Left lung (tissue), 10 donors: ENCODE measurements around the gene POP7. TPM values are rescaled to one million over a fixed set of nuclear protein-coding genes. Genes with fewer than 3 reads are reported as not detected.
A peak's percentile ranks its signal among the peaks of the same experiment; 100 is the strongest.

ENCODE experiments used
- ATAC-seq: fragments of 200-7000 bp; cut with Tn5 transposase; one replicate; pipeline ENCODE4 v1.9.1; 2020; ENCODE audit warnings: moderate library complexity
- DNase-seq, 4 donors: peaks; one replicate each; pipeline ENCODE4 v3.0.0-alpha.2; 2013 to 2020
- H3K27ac ChIP-seq, 2 donors: fragments of 200-600 bp; sonication (generic) in 1 of 2; one replicate each; pipeline versions ENCODE4 v1.5.0 to v1.8.0; 2020 to 2021
- H3K27me3 ChIP-seq, 2 donors: fragments of 200-600 bp; sonication (generic) in 1 of 2; one replicate each; pipeline versions ENCODE4 v1.5.0 to v1.8.0; 2020 to 2021
- H3K36me3 ChIP-seq, 2 donors: fragments of 200-600 bp; sonication (generic) in 1 of 2; one replicate each; pipeline versions ENCODE4 v1.5.0 to v1.8.0; 2020 to 2021
- H3K4me1 ChIP-seq, 2 donors: fragments of 200-600 bp; one replicate each; pipeline ENCODE4 v1.8.0; 2021
- H3K4me3 ChIP-seq, 2 donors: fragments of 200-600 bp; sonication (generic) in 1 of 2; one replicate each; pipeline versions ENCODE4 v1.5.0 to v1.8.0; 2020 to 2021; ENCODE audit warnings: mild to moderate bottlenecking in 1 of 2
- H3K9me3 ChIP-seq, 2 donors: fragments of 200-600 bp; sonication (generic) in 1 of 2; one replicate each; pipeline versions ENCODE4 v1.5.0 to v1.8.0; 2020 to 2021
- CTCF ChIP-seq, 2 donors: fragments of 200-600 bp; sonication (generic) in 1 of 2; IDR thresholded peaks; one replicate each; pipeline versions ENCODE4 v1.5.0 to v1.8.0; 2021; ENCODE audit warnings: antibody characterized with exemption in 2 of 2
- intact Hi-C, 2 donors: fragments of 100-400 bp; cut with DNase I; formaldehyde crosslinking; loops; one replicate each; pipeline versions ENCODE4 v1.11.2 to v1.14.2; 2022
- polyA plus RNA-seq, 6 donors: library from polyadenylated mRNA; unstranded; fragments of 120-200 nt; gene quantifications; one replicate each; pipeline ENCODE4 v1.2.1, GENCODE V29; 2013; ENCODE audit not compliant: insufficient read length in 6 of 6
- total RNA-seq, 2 donors: library from RNA; stranded (reverse); fragmentation: NEBNext Ultra II Directional; extraction: Animal tissue kit (Norgen Biotek cat#: 25700); gene quantifications; one replicate each; pipeline ENCODE4 v1.2.1, GENCODE V29; 2021
- donor health status: DM: no; HTN: yes; CAD: no.
- donor health status: DM: no; HTN: no; CAD: no.

The POP7 gene
- total and polyA plus RNA-seq, 8 donors: 15.8 to 29.7 (median 21.4) TPM

GRCh38 chr7:100685631-100686145 is 20.2 kb upstream of the POP7 start:
- Histone ChIP-seq H3K27ac (no peak overlapping the region), H3K4me1 (peaks cover 0 to 3% of the 10 kb centered on the region in 2 donors), H3K4me3 (no peak overlapping the region), H3K27me3 (no peaks in the 10 kb centered on the region), H3K36me3 (peaks cover 0 to 86% of the 10 kb centered on the region in 2 donors), H3K9me3 (no peaks in the 10 kb centered on the region)
- intact Hi-C loops: loop anchor here in 1 of 2 donors (10.0 kb wide), 1 partner anchor 211 kb away; the partner anchor contains the start of gene TSC22D4
- ATAC-seq (no peak), DNase-seq (peak in 1 of 4 donors; percentile 51)
- TF ChIP-seq CTCF (IDR thresholded peaks at IDR 0.05): no peak

- no peak for TF ChIP-seq CTCF (IDR thresholded peaks at IDR 0.05)
- H3K27me3 ChIP-seq: no peaks in the 10 kb centered on the region
- peaks cover 0 to 80% of the 10 kb centered on the region in 2 donors for H3K36me3 ChIP-seq
- H3K9me3 ChIP-seq: no peaks in the 10 kb centered on the region
- DNase-seq (peak in 1 of 4 donors; percentile 65), ATAC-seq (no peak)
- intact Hi-C loops: loop anchor here in 1 of 2 donors (10.0 kb wide), 1 partner anchor 212 kb away; the partner anchor contains the start of gene TSC22D4
- no peak overlapping the region for H3K4me3 ChIP-seq
- peaks cover 3 to 6% of the 10 kb centered on the region in 2 donors for H3K4me1 ChIP-seq
- no peak overlapping the region for H3K27ac ChIP-seq
These were observed 19.6 kb upstream of the POP7 start for GRCh38 chr7:100686201-100686821.

- peak in 1 of 4 donors; percentile 63 for DNase-seq
- no peaks in the 10 kb centered on the region for H3K9me3 ChIP-seq
- no peak overlapping the region for H3K4me3 ChIP-seq
- H3K36me3 ChIP-seq: peaks cover 0 to 75% of the 10 kb centered on the region in 2 donors
- peaks cover 8 to 11% of the 10 kb centered on the region in 2 donors for H3K4me1 ChIP-seq
- no peak for ATAC-seq
- intact Hi-C loops: loop anchor here in 1 of 2 donors (10.0 kb wide), 1 partner anchor 212 kb away; the partner anchor contains the start of gene TSC22D4
- no peaks in the 10 kb centered on the region for H3K27me3 ChIP-seq
- no peak overlapping the region for H3K27ac ChIP-seq
- no peak for TF ChIP-seq CTCF (IDR thresholded peaks at IDR 0.05)
These were observed 19.1 kb upstream of the POP7 start for GRCh38 chr7:100686822-100687211.

- TF ChIP-seq CTCF (IDR thresholded peaks at IDR 0.05): no peak
- H3K27me3 ChIP-seq: no peaks in the 10 kb centered on the region
- H3K9me3 ChIP-seq: no peaks in the 10 kb centered on the region
- H3K27ac ChIP-seq: no peak overlapping the region
- intact Hi-C loops: loop anchor here in 1 of 2 donors (10.0 kb wide), 1 partner anchor 212 kb away; the partner anchor contains the start of gene TSC22D4
- ATAC-seq: no peak
- peak in 1 of 4 donors; percentile 69 for DNase-seq
- no peak overlapping the region for H3K4me3 ChIP-seq
- peaks cover 0 to 70% of the 10 kb centered on the region in 2 donors for H3K36me3 ChIP-seq
- H3K4me1 ChIP-seq: peaks cover 13 to 15% of the 10 kb centered on the region in 2 donors
These were observed 18.7 kb upstream of the POP7 start for GRCh38 chr7:100687261-100687660.

GRCh38 chr7:100687751-100688300 is 18.1 kb upstream of the POP7 start:
- intact Hi-C loops: loop anchor here in 1 of 2 donors (10.0 kb wide), 1 partner anchor 213 kb away; the partner anchor contains the start of gene TSC22D4
- no peak overlapping the region for H3K4me3 ChIP-seq
- H3K9me3 ChIP-seq: no peaks in the 10 kb centered on the region
- peak; percentile 42 for ATAC-seq
- DNase-seq: peak in 1 of 4 donors; percentile 65
- no peak for TF ChIP-seq CTCF (IDR thresholded peaks at IDR 0.05)
- H3K27ac ChIP-seq: no peak overlapping the region
- no peaks in the 10 kb centered on the region for H3K27me3 ChIP-seq
- H3K36me3 ChIP-seq: peaks cover 0 to 65% of the 10 kb centered on the region in 2 donors
- peaks cover 18 to 21% of the 10 kb centered on the region in 2 donors for H3K4me1 ChIP-seq
